BE2C (cell line): ENCODE measurements around the gene ARMH4.

ENCODE experiments used
- DNase-seq: peaks from one replicate; pipeline ENCODE4 v3.0.0-alpha.2; 2020
- H3K27me3 ChIP-seq: fragments of 250-450 bp; sonication (Bioruptor Pico); 2 replicates; pipeline ENCODE4 v1.5.1; 2020; ENCODE audit warnings: mild to moderate bottlenecking
- H3K36me3 ChIP-seq: fragments of 250-450 bp; sonication (Bioruptor Pico); 2 replicates; pipeline ENCODE4 v1.5.1; 2020; ENCODE audit warnings: mild to moderate bottlenecking
- H3K4me1 ChIP-seq: fragments of 250-450 bp; sonication (Bioruptor Pico); 2 replicates; pipeline ENCODE4 v1.5.1; 2020
- H3K4me3 ChIP-seq: 2 replicates; pipeline ENCODE4 v1.5.1; 2011; ENCODE audit warnings: low read depth, low read length
- H3K9me3 ChIP-seq: fragments of 250-450 bp; sonication (Bioruptor Pico); 2 replicates; pipeline ENCODE4 v1.5.1; 2020
- TF ChIP-seq, protein P1 (sequence below): IDR thresholded peaks from 2 replicates; pipeline ENCODE4 v1.5.1; 2012; ENCODE audit warnings: mild to moderate bottlenecking, low read depth, low read length

ARMH4 gene

DNA sequence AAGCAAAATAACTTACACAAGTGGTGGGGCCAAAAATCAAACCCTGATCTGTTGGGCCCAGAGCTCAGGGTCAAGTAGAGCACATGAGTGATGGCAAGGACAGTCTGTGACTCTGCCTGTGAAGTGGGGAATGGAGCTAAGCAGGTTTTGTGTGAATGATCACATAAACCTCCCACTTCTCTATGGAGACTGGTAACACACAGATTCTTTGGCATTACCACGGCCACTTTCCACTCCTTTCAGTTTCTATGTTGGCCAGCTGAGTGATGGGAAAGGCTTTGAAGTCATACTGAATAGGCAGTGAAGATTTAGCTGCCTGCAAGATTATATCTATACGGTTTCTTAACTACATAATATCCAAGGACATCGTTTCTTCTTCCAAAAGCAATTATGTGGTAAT, 97.9 kb downstream of the ARMH4 start:
- Histone ChIP-seq H3K36me3 (no peaks in the 10 kb centered on the region), H3K9me3 (no peaks in the 10 kb centered on the region), H3K27me3 (peaks cover 7% of the 10 kb centered on the region), H3K4me1 (no peaks in the 10 kb centered on the region), H3K4me3 (no peak overlapping the region)
- no peak for DNase-seq
- TF ChIP-seq, protein P1, sequence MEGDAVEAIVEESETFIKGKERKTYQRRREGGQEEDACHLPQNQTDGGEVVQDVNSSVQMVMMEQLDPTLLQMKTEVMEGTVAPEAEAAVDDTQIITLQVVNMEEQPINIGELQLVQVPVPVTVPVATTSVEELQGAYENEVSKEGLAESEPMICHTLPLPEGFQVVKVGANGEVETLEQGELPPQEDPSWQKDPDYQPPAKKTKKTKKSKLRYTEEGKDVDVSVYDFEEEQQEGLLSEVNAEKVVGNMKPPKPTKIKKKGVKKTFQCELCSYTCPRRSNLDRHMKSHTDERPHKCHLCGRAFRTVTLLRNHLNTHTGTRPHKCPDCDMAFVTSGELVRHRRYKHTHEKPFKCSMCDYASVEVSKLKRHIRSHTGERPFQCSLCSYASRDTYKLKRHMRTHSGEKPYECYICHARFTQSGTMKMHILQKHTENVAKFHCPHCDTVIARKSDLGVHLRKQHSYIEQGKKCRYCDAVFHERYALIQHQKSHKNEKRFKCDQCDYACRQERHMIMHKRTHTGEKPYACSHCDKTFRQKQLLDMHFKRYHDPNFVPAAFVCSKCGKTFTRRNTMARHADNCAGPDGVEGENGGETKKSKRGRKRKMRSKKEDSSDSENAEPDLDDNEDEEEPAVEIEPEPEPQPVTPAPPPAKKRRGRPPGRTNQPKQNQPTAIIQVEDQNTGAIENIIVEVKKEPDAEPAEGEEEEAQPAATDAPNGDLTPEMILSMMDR: no peak

DNA sequence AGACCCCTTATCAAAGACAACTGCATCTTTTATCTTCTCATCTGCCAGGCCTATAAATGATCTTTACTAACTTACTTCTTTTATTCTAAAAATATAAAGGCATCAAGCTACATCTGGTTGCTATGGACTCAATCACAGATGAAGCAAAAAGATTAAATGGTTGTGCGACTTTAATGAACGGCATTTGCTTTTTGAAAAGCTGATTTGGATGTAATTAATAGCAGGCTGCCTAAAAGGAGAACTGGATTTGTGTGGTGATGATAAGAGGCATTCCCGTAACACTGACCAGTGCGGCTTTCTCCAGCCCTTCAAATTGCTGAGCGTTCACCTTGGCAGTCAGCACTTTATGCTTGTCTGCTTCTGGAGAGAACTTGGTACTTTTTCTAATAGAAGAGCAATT, 103.8 kb downstream of the ARMH4 start:
- no peak for DNase-seq
- TF ChIP-seq, protein P1: no peak
- no peak overlapping the region for H3K4me3 ChIP-seq
- peaks cover 4% of the 10 kb centered on the region; the same call in 1 of the 2 replicates for H3K27me3 ChIP-seq
- H3K9me3 ChIP-seq: no peaks in the 10 kb centered on the region
- no peaks in the 10 kb centered on the region for H3K4me1 ChIP-seq
- no peaks in the 10 kb centered on the region for H3K36me3 ChIP-seq

DNA sequence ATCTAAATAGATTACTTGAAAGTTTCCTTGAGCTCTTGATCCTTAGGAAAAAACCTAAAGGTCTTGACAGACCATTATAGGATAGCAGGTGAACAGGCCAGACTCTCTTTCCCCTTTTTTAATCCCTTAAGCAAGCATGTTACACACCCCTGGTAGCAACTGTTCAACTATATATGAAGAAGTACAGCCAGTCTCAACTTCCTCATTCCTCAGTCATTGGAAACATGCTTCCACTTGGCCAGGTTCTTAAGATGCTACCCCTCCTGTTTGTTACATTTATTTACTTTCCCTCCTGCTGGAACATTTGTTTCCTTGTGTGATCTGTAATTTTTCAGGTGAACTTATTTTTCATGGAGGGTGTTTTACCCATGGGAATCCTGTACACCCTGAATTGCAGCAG, 124.1 kb downstream of the ARMH4 start:
- Histone ChIP-seq H3K27me3 (no peaks in the 10 kb centered on the region), H3K4me3 (no peak overlapping the region), H3K36me3 (no peaks in the 10 kb centered on the region), H3K4me1 (no peaks in the 10 kb centered on the region), H3K9me3 (no peaks in the 10 kb centered on the region)
- no peak for DNase-seq
- TF ChIP-seq, protein P1: no peak

DNA sequence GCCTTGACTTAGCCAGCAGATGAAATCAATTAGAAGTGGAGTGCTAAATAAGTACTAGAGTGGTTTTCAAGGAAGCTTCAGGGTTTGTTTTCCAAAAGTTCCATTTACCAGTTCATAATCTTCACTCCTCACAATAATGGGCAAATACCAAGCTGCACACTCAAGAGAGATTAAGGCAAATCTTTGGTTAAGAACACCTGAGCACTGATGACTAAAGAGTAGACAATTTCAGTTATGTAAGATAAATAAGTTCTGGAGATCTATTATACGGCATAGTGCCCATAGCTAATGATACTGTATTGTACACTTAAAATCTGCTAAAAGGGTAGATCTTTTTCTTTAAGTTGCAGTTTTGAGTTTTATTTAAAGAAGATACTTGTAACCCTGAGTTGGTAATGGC, 125.0 kb downstream of the ARMH4 start:
- Histone ChIP-seq H3K9me3 (no peaks in the 10 kb centered on the region), H3K36me3 (no peaks in the 10 kb centered on the region)

DNA sequence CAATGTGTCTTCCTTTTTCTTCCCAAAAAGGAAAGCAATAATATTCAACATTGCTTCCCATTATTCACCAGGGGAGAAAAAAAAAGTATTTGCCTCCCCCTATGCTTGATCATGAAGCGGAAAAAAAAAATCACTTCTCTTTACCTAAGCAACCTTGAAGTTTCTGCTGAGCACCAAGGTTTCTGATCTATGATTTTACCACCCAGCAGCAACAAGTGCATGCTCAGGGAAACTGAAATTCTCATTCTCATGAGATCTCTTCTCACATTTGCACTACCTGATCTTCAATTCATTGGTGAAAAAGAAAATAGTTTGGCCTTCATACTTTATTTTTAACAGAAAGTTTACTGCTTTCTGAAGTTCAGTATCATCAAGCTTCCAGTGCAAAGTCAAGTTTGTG, 125.8 kb downstream of the ARMH4 start:
- Histone ChIP-seq H3K36me3 (no peaks in the 10 kb centered on the region), H3K4me1 (no peaks in the 10 kb centered on the region), H3K27me3 (no peaks in the 10 kb centered on the region), H3K9me3 (no peaks in the 10 kb centered on the region), H3K4me3 (no peak overlapping the region)
- DNase-seq: no peak
- TF ChIP-seq, protein P1: no peak

More for the DNA sequence above, 125.0 kb downstream of the ARMH4 start:
- TF ChIP-seq, protein P1: no peak
- Histone ChIP-seq H3K27me3 (no peaks in the 10 kb centered on the region), H3K4me1 (no peaks in the 10 kb centered on the region), H3K4me3 (no peak overlapping the region)
- DNase-seq: no peak

DNA sequence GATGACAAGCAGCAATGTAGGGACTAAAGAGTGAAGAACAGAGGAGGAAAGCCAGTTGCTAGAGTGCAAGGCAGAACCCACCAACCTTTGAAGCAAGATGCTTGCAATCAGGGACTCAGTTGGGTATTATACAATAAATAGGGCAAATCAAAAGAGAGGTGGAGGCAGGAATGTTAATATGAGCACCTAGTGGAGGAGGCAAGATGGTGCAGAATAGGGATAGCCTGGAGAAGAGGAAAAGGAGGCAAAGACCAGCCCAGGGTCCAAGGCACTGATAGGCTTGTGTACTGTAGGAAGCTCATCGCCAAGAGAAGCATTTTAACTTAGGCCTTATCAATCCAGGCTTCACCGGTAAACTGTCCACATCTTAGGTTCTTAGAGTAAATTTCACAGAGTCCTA, 137.2 kb downstream of the ARMH4 start:
- TF ChIP-seq, protein P1: no peak
- Histone ChIP-seq H3K36me3 (no peaks in the 10 kb centered on the region), H3K4me3 (no peak overlapping the region), H3K9me3 (no peaks in the 10 kb centered on the region), H3K4me1 (no peaks in the 10 kb centered on the region), H3K27me3 (no peaks in the 10 kb centered on the region)
- DNase-seq: no peak
